GM12875 (cell line): Measurements from ENCODE around the gene BTBD19.

Source experiments
- H3K4me3 ChIP-seq: one replicate; pipeline ENCODE4 v1.5.1; 2011; ENCODE audit warnings: low read depth, low read length, control low read depth
- TF ChIP-seq, protein P1 (sequence below): IDR thresholded peaks from 2 replicates; pipeline ENCODE4 v1.5.1; 2011; ENCODE audit warnings: low read depth, mild to moderate bottlenecking, control low read depth, inconsistent platforms, low read length, moderate library complexity, borderline replicate concordance; ENCODE audit not compliant: insufficient read depth

Gene BTBD19

DNA sequence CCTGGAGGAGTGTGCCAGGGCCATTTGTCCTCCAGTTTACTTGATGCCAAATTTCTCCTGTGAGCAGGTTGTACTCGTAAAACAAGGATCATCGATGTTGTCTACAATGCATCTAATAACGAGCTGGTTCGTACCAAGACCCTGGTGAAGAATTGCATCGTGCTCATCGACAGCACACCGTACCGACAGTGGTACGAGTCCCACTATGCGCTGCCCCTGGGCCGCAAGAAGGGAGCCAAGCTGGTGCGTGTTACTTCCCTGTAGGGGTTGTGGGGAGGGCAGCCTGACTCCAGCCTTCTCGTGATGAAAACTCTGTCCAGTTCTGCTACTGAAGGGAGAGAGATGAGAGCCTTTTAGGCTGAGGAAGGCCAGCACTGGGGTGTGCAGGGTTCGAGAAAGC is 30.8 kb upstream of the BTBD19 start:
- TF ChIP-seq, protein P1, sequence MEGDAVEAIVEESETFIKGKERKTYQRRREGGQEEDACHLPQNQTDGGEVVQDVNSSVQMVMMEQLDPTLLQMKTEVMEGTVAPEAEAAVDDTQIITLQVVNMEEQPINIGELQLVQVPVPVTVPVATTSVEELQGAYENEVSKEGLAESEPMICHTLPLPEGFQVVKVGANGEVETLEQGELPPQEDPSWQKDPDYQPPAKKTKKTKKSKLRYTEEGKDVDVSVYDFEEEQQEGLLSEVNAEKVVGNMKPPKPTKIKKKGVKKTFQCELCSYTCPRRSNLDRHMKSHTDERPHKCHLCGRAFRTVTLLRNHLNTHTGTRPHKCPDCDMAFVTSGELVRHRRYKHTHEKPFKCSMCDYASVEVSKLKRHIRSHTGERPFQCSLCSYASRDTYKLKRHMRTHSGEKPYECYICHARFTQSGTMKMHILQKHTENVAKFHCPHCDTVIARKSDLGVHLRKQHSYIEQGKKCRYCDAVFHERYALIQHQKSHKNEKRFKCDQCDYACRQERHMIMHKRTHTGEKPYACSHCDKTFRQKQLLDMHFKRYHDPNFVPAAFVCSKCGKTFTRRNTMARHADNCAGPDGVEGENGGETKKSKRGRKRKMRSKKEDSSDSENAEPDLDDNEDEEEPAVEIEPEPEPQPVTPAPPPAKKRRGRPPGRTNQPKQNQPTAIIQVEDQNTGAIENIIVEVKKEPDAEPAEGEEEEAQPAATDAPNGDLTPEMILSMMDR, result no peak
- peak overlapping the region; percentile 98 for H3K4me3 ChIP-seq

DNA sequence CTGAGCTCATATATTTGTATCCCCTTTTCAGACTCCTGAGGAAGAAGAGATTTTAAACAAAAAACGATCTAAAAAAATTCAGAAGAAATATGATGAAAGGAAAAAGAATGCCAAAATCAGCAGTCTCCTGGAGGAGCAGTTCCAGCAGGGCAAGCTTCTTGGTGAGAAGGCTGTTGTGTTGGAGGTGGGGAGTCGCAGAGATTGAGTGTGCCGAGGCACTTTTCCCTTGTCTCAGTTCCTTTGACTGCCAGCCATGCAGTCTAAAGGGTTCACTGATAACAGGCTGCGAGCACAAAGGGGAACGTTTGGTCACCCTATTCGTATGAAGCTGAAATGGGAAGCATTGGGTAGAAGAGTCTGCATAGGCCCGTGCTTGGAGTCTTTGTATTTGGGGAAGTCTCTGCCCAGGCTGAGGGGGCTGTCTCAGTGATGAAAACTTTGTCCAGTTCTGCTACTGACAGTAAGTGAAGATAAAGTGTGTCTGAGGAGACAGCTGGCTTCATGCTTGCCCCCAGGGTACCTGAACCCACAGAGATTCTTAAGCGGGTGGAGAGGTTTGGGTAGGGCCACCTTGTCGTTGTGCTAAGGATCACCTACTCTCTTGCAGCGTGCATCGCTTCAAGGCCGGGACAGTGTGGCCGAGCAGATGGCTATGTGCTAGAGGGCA is 30.2 kb upstream of the BTBD19 start:
- no peak overlapping the region for H3K4me3 ChIP-seq
- TF ChIP-seq, protein P1, result no peak

DNA sequence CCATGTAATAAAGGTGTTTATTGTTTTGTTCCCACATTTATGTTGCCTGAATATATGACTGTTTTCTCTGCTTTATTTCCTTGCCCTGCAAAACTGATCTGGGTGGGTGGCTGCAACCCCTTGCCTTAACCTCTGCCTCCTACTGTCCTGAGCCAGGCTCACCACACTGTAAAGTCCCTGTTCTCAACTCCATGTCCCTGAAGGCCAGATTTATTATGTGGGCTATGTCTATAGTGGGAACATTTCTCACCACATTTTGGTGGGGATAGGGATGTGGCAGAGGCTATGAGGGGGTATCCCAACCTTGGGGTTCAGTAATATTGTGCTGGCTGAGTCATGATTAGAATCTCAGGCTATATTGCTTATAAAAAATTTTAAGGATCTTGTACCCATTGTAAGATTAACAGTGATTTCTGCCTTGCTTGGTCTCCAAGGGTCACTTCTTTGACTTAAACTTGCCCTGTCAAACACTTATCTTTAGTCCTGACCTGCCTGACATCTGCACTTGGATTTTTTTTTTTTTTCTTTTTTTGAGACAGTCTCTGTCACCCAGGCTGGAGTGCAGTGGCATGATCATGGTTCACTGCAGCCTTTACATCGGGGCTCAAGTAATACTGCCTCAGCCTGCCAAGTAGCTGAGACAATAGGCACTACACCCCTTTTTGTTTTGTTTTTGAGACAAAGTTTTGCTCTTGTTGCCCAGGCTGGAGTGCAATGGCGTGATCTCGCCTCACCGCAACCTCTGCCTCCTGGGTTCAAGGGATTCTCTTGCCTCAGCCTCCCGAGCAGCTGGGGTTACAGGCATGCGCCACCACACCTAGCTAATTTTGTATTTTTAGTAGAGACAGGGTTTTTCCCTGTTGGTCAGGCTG is 29.4 kb upstream of the BTBD19 start:
- TF ChIP-seq, protein P1, result no peak
- no peak overlapping the region for H3K4me3 ChIP-seq

DNA sequence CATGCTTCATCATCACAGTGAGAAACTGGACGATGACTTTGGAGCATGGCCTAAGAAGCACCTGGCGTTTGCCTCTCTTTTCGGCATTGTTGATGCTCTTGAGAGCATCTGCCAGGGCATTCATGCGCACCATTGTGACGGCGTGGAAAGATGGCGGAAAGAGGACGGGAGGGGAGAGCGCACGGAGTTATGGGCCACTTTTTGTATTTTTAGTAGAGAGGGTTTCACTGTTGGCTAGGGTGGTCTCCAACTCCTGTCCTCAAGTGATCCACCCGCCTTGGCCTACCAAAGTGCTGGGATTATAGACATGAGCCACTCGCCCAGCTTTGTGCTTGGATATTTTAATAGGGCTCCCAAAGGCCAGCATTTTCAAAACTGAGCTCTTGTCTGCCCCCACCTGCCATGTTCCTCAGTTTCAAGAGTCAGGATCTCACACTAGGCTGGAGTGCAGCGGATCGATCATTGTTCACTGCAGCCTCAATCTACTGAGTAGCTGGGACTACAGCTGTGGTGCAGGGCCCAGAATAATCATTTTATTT is 27.7 kb upstream of the BTBD19 start:
- TF ChIP-seq, protein P1, result no peak
- no peak overlapping the region for H3K4me3 ChIP-seq

DNA sequence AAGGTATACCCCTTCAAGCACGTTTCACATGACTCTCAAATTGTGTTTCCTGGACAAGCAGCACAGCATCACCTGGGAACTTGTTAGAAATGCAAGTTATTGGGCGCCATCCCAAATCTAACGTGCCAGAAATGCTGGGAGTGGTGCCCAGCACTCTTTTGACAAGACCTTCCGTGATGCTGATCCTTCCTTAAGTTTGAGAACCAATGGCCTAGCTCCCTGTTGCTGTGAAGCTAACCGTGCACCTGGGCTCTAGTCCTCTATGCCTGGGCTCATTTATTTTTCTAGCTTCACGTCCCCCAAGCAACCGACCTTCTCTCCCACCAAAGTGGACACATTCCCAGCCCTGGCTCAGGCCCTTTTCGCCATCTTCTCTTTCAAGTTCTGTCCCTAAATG is 24.6 kb upstream of the BTBD19 start:
- peak overlapping the region; percentile 52 for H3K4me3 ChIP-seq
- TF ChIP-seq, protein P1, result no peak

DNA sequence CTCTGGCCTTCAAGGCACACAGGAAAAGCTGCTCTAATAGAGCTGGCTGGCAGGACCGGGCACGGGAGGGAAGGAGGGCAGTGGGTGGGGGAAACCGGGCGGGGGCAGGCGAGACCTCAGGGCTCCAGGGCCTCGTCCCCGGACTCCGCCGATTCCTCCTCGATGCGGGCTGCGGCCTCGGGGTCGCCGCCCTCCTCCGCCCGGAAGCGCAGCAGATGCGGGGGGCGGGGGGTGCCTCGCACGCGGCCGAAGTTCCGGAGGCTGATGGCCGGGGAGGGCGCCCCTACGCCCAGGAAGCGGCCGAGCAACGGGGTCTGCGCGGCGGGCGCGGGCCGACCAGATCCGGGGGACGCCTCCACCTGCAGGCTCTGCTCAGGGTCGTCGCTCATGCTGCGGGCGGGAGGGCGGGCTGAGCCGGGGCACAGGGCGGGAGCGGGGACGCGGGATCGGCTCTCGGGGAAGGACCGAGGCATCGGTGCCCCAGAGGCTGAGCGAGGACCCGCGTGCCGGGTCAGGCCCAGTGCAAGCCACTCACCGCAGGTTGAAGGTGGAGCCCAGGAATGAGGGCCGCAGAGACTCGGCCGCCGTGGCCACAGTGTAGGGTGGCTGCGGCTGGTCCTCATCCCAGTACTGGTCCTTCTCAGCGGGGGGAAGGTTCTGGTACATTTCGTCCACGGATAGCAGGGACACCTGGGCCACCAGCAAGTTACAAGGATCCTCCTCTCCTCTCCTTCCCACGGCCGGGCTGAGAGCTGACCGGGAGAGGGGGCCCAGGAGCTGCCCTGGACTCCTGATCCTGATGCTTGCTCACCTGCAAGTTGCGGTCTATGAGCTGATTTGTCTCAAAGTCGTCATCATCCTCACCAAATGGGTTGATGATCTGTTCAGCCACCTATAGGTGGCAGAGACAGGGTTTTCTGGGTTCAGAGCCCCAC is 24.0 kb upstream of the BTBD19 start:
- TF ChIP-seq, protein P1, result peak; percentile 36; the same call in 1 of the 2 replicates
- H3K4me3 ChIP-seq, result peak overlapping the region; percentile 52
